HAP-1 (cell line): ENCODE results near the gene ELP4.
A peak's percentile ranks its signal among the peaks of the same experiment; 100 is the strongest.
"Not testable (repeated sequence)": the region's sequence is repeated elsewhere in the genome, so short reads cannot be mapped to it uniquely, and the experiment has no call there.

Experiments used
- DNase-seq, 2 experiments: peaks; one replicate each; pipeline ENCODE4 v3.0.0-alpha.2; 2016 to 2020; ENCODE audit warnings: low spot score in 2 of 2
- H3K27me3 ChIP-seq: fragments of 250-450 bp; sonication (Bioruptor Pico); 2 replicates; pipeline ENCODE4 v1.5.1; 2020; ENCODE audit warnings: low read depth, mild to moderate bottlenecking, moderate library complexity
- H3K36me3 ChIP-seq: fragments of 250-450 bp; sonication (Bioruptor Pico); replicated peaks from 2 replicates; pipeline ENCODE4 v1.5.1; 2020; ENCODE audit warnings: mild to moderate bottlenecking
- H3K4me1 ChIP-seq: fragments of 250-450 bp; sonication (Bioruptor Pico); 2 replicates; pipeline ENCODE4 v1.5.1; 2020; ENCODE audit warnings: mild to moderate bottlenecking
- H3K4me3 ChIP-seq: fragments of 250-450 bp; sonication (Bioruptor Pico); 2 replicates; pipeline ENCODE4 v1.5.1; 2020; ENCODE audit warnings: mild to moderate bottlenecking, moderate library complexity
- H3K9me3 ChIP-seq: fragments of 250-450 bp; sonication (Bioruptor Pico); 2 replicates; pipeline ENCODE4 v1.5.1; 2020; ENCODE audit warnings: mild to moderate bottlenecking, moderate library complexity
- in situ Hi-C: fragments of 300-500 bp; cut with MboI; formaldehyde crosslinking; loops from 3 replicates; pipeline ENCODE4 v1.14.3; 2020; ENCODE audit warnings: low sequenced_read_pairs, inconsistent platforms, mixed read lengths

The ELP4 gene

DNA sequence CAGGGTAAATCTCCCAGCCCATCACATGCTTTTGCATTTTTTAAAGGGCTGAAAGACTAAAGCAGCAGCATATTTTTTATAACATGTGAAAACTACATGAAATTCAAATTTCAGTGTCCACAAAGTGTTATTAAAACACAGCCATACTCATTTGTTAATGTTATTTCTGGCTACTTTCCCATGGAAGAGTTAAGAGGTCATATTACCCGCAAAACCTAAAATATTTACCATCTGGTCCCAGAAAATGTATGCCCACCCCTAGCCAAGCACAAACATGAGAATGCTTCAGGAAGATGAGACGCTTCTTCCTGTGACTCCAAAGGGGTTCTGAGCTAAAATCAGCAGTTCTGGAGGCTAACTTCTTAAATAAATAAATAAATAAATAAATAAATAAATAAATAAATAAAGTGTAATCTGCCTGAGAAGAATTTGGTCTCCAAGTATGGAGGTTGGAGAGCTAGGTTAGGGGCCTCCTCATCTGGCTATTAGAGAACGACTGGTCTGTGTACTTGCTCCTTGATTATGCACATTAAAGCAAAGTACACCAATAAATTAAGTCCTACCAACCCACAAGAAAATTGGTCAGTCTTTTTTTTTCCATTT lies 9.9 kb upstream of the ELP4 start:
- Histone ChIP-seq H3K9me3 (no peaks in the 10 kb centered on the region), H3K4me1 (peaks cover 2% of the 10 kb centered on the region; the same call in 1 of the 2 replicates), H3K27me3 (no peaks in the 10 kb centered on the region), H3K36me3 (no peaks in the 10 kb centered on the region; the same call in 1 of the 2 replicates), H3K4me3 (no peak overlapping the region)
- in situ Hi-C loops: no loop called here
- no peak for DNase-seq

DNA sequence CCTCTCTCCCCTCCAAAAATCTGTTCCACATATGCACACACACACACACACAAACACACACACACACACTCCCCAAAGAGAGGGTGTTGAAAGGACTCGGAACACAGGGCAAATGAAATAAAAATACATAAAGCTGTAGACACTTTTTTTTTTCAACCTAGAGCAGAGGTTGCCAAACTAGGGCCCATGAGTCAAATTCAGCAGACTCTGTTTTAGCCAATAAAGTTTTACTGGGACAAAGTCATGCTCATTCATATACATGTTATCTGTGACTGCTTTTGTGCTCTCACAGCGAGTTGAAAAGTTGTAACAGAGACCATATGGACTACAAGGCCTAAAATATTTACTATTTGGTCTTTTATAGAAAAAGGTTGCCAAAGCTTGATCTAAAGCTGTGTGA lies 9.0 kb upstream of the ELP4 start:
- in situ Hi-C loops: no loop called here
- no peaks in the 10 kb centered on the region for H3K27me3 ChIP-seq
- no peak overlapping the region for H3K4me3 ChIP-seq
- DNase-seq: no peak
- no peaks in the 10 kb centered on the region for H3K9me3 ChIP-seq
- H3K36me3 ChIP-seq: no peaks in the 10 kb centered on the region; the same call in 1 of the 2 replicates
- H3K4me1 ChIP-seq: peaks cover 2% of the 10 kb centered on the region; the same call in 1 of the 2 replicates

DNA sequence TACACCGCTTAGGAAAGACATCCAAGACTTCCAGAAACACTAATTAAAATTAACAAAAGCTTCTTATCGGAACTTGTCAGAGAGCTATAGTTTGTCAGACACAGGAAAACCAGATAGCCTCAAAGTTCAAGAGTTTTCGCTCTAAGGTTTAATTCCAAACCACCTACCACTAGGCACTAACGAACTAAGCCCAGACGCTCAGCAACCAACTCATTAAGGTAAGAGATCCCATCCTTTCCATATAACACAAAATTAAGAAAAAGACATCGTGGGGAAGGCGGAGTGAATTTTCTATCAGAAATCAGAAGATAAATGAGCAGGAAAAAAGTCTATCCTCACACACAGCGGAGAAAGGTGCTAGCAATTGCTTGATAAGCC lies 527 bp upstream of the ELP4 start:
- in situ Hi-C loops: no loop called here
- DNase-seq: peak in 1 of 2 experiments; percentile 9
- peaks cover 18% of the 10 kb centered on the region for H3K4me1 ChIP-seq
- H3K4me3 ChIP-seq: peak overlapping the region; percentile 76
- H3K36me3 ChIP-seq: no peaks in the 10 kb centered on the region; the same call in 1 of the 2 replicates
- no peaks in the 10 kb centered on the region for H3K9me3 ChIP-seq
- no peaks in the 10 kb centered on the region for H3K27me3 ChIP-seq

DNA sequence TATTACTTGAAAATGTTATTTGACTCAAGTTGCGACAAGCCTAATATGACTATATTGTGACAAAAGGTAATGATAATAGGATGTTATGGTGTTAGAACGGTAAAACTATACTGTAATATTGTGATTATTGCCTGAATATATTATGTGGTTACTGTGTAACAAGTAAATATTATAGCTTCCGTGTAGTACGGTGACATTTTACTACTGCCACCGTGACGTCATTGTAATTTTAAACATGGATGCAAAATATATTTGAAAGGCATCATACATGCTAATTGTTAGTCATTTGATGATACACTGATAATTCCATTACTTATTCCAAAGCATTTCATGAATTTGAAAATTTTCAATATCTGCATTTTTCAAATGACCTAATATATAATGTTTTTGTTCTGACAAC lies 2.5 kb downstream of the ELP4 start:
- DNase-seq: no peak
- in situ Hi-C loops: no loop called here

DNA sequence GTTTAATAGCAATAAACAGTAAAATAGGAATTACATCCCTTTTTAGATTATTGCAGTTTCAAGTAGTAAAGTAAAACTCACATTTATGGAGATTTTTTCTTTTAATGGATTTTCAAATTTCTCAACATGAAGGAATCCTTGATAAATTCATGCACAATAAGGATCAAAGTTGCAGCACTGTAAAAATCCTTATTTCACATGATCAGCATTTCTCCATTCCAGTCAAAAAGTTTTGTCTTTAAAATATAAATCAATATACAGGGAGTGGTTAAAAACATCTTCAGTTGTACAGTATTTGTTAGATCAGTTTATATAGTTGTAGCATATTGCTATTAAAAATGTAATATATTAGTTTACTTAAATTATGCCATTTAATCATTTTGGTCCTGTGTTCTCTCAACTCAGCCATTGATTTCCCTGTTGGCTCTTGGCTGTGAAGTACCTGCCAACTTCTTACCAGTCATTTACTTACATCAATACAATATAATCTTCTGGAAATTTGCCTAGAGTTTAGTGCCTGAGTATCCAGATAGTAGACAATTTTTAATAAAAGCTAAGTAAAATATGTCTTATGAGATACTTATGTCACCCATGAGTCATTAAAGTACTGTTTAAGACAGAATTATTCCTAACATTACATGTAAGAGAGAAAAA lies 12.1 kb downstream of the ELP4 start:
- in situ Hi-C loops: no loop called here
- Histone ChIP-seq H3K36me3 (no peaks in the 10 kb centered on the region), H3K9me3 (no peaks in the 10 kb centered on the region), H3K4me3 (no peak overlapping the region), H3K27me3 (no peaks in the 10 kb centered on the region), H3K4me1 (no peaks in the 10 kb centered on the region)
- no peak for DNase-seq

More for the DNA sequence above, 2.5 kb downstream of the ELP4 start:
- Histone ChIP-seq H3K36me3 (no peaks in the 10 kb centered on the region), H3K4me1 (peaks cover 18% of the 10 kb centered on the region), H3K4me3 (no peak overlapping the region), H3K27me3 (no peaks in the 10 kb centered on the region), H3K9me3 (no peaks in the 10 kb centered on the region)

DNA sequence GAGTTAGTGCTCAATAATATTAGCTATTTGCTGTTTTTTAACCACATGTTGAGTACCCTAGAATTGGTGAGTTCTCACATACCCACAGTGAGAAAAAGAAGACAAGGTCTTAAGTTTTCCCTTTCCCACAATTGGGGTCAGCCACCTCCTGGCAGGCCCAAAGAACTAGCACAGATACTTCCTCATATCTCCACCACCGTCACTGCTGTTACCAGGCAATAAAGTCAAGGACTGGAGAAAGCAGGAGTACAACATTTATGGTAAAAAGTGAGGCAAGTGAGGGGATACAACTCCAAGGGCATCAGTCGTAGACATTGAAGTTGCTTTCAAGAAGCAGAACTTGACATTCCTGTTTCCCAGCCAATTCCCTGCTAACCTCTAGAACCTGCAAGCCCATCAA lies 19.6 kb downstream of the ELP4 start:
- in situ Hi-C loops: no loop called here
- H3K4me1 ChIP-seq: peaks cover 5% of the 10 kb centered on the region; the same call in 1 of the 2 replicates
- no peaks in the 10 kb centered on the region for H3K27me3 ChIP-seq

DNA sequence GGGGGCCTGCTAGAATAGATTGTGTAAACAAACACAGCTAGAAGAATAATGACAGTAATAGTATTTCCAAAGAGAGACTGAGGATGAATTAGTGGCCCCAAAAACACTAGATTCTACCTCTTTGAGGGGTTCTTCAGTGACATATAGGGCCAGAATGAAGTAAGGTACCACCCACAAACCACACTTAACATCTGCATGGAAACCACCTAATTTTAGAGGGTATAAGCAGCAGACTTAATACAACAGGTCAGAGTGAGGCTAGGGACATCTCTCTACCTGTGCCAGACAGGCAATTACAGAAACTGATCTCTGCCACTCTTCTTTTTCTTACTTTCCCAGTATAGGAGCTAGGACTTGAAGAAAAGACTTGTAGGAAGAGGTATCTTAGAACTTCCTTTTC lies 20.1 kb downstream of the ELP4 start:
- Histone ChIP-seq H3K27me3 (no peaks in the 10 kb centered on the region), H3K9me3 (no peaks in the 10 kb centered on the region), H3K4me3 (no peak overlapping the region), H3K4me1 (peaks cover 5% of the 10 kb centered on the region; the same call in 1 of the 2 replicates), H3K36me3 (no peaks in the 10 kb centered on the region)
- in situ Hi-C loops: no loop called here
- no peak for DNase-seq

More for the DNA sequence above, 19.6 kb downstream of the ELP4 start:
- H3K4me3 ChIP-seq: no peak overlapping the region
- DNase-seq: no peak
- no peaks in the 10 kb centered on the region for H3K36me3 ChIP-seq
- no peaks in the 10 kb centered on the region for H3K9me3 ChIP-seq

DNA sequence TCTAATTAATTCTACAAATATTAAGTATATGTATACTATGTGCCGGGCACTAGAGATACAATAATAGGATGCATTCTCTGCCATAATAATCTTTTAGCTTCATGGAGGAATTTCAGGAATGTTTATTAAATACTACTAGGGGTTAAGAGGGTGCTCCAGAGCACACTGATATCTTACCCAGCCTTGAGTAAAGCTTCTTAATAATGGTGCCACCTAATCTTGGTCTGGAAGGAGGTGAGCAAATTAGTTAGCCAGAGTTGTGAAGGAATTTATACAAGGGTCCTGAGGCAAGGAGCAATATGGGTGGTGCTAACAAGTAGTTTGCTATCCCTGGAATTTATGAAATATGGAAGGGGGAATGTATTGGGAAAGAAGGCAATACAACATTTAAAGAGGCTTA lies 21.7 kb downstream of the ELP4 start:
- in situ Hi-C loops: no loop called here
- peaks cover 5% of the 10 kb centered on the region; the same call in 1 of the 2 replicates for H3K4me1 ChIP-seq
- DNase-seq: no peak

DNA sequence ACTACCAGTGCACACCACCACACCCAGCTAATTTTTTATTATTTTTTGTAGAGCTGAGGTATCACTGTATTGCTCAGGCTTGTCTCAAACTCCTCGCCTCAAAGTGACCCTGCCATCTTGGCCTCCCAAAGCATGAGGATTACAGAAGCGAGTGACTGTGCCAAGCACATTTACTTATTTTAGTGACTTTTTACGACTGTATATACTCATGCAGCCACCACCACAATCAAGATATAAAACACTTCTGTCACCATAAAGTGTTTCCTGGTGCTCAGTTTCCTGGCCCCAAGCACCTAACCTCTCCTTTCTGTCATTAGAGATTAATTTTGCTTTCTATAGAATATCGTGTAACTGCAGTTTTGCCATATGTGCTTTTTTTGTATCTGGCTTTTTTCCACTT lies 25.9 kb downstream of the ELP4 start:
- H3K27me3 ChIP-seq: no peaks in the 10 kb centered on the region
- H3K9me3 ChIP-seq: no peaks in the 10 kb centered on the region
- DNase-seq: no peak
- H3K36me3 ChIP-seq: no peaks in the 10 kb centered on the region; the same call in 1 of the 2 replicates
- in situ Hi-C loops: no loop called here
- H3K4me3 ChIP-seq: no peak overlapping the region
- peaks cover 5% of the 10 kb centered on the region; the same call in 1 of the 2 replicates for H3K4me1 ChIP-seq

More for the DNA sequence above, 21.7 kb downstream of the ELP4 start:
- Histone ChIP-seq H3K4me3 (no peak overlapping the region), H3K9me3 (no peaks in the 10 kb centered on the region), H3K27me3 (no peaks in the 10 kb centered on the region), H3K36me3 (no peaks in the 10 kb centered on the region)

DNA sequence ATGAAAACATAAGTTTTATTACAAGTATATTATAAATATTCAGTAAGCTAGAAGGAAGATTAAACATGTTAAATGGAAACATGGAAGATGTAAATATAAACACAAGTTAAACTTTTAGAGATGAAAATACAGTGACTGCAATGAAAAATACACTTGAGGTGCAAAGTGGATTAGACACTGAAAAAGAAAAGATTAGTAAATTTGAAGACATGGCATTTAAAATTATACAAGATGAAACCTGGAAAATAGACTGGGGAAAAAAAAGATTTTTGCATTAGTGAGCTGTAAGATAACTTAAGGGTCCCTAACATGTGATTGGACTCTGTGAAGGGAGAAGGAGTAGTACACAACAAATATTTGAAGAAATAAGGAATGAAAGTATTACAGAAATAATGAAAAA lies 33.3 kb downstream of the ELP4 start:
- H3K9me3 ChIP-seq: no peaks in the 10 kb centered on the region
- in situ Hi-C loops: no loop called here
- H3K27me3 ChIP-seq: no peaks in the 10 kb centered on the region
- H3K4me1 ChIP-seq: no peaks in the 10 kb centered on the region
- H3K36me3 ChIP-seq: peaks cover 7% of the 10 kb centered on the region
- no peak overlapping the region for H3K4me3 ChIP-seq
- DNase-seq: no peak

DNA sequence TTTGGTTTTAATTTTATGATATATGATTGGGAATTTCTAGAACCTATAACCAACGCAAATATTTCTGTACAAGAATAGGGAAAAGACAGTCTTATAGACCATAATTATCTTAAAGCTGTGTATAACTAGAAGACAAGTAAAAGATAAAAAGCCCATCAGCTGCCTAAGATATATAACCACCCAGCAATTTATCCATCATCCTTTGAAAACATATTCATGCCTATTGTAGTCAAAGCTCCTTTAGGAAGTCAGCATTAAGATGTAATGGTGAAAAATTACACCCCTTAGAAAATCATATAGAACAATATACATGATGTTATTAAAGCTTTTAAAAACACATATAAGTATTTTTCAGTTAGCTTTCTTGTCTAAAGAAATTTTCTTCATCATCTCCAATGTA lies 46.4 kb downstream of the ELP4 start:
- in situ Hi-C loops: no loop called here
- DNase-seq: no peak
- no peaks in the 10 kb centered on the region for H3K27me3 ChIP-seq

DNA sequence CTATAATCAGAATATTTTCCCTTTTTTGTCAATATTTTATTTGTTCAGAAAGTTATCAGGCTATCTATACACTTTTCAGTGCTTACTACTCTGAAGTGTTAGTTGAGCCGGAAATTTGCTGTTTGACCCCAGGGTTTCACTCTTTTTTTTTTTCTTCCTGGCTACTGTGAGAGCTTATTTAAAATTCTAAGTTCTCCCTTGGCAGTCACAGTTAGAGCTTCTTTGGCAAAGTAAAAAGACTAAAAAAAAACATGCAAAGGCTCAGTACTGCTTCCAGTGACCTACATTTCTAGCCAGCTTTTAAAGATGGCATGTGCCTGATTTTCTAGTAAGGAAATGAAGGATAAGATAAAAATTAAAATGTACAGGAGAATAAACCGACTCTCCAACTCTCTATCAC lies 48.4 kb downstream of the ELP4 start:
- Histone ChIP-seq H3K4me3 (no peak overlapping the region), H3K27me3 (no peaks in the 10 kb centered on the region), H3K4me1 (no peaks in the 10 kb centered on the region), H3K9me3 (no peaks in the 10 kb centered on the region), H3K36me3 (no peaks in the 10 kb centered on the region)
- in situ Hi-C loops: no loop called here
- no peak for DNase-seq

More for the DNA sequence above, 46.4 kb downstream of the ELP4 start:
- H3K4me1 ChIP-seq: no peaks in the 10 kb centered on the region
- no peaks in the 10 kb centered on the region for H3K36me3 ChIP-seq
- H3K9me3 ChIP-seq: no peaks in the 10 kb centered on the region
- no peak overlapping the region for H3K4me3 ChIP-seq

DNA sequence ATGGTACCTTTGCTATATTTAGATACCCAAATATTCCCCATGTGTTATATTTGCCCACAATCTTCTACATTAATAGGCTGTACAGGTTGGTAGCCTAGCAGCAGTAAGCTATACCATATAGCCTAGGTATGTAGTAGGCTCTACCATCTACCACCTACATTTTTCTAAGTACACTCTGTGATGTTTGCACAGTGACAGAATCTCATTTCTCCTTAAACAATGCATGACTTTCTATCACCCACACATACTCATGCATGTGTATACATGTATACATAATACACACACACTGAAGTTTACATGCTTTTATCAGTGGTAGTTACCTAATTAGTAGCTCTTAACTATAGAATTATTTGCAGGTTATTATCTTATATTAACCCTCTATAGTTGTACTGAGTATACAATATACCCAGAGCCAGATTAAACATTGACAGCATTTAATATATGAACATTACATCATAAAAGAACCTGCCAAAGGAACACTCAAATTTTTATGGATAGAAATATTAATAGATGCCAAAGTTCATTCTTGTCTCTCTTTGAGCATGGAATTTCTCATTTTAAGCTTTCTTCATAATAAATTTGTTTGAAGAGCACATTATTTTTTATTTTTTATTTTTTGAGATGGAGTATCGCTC lies 51.4 kb downstream of the ELP4 start:
- in situ Hi-C loops: no loop called here

DNA sequence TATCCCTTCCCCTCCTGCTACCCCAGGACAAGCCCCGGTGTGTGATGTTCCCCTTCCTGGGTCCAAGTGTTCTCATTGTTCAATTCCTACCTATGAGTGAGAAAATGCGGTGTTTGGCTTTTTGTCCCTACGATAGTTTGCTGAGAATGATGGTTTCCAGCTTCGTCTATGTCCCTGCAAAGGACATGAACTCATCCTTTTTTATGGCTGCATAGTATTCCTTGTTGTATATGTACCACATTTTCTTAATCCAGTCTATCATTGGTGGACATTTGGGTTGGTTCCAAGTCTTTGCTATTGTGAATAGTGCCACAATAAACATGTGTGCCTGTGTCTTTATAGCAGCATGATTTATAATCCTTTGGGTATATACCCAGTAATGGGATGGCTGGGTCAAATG lies 55.0 kb downstream of the ELP4 start:
- H3K27me3 ChIP-seq, H3K4me1 ChIP-seq, H3K4me3 ChIP-seq, in situ Hi-C loops, H3K36me3 ChIP-seq, H3K9me3 ChIP-seq, DNase-seq: not testable (repeated sequence)

More for the DNA sequence above, 51.4 kb downstream of the ELP4 start:
- H3K9me3 ChIP-seq: no peaks in the 10 kb centered on the region; the same call in 1 of the 2 replicates
- no peak for DNase-seq
- no peaks in the 10 kb centered on the region for H3K27me3 ChIP-seq
- H3K36me3 ChIP-seq: no peaks in the 10 kb centered on the region
- no peaks in the 10 kb centered on the region for H3K4me1 ChIP-seq
- H3K4me3 ChIP-seq: no peak overlapping the region
